Lower leg skin (tissue), 3 donors: ENCODE results near the gene PNMA6E.

Source experiments
- POLR2A ChIP-seq, 2 donors: fragments of 450-650 bp; IDR thresholded peaks; one replicate each; pipeline ENCODE4 v1.6.1; 2016 to 2017; ENCODE audit warnings: antibody characterized with exemption in 2 of 2, mild to moderate bottlenecking in 1 of 2, moderate library complexity in 1 of 2
- TF ChIP-seq, protein P1 (sequence below), 3 donors: fragments of 450-650 bp; IDR thresholded peaks; one replicate each; pipeline ENCODE4 v1.5.1; 2016; ENCODE audit warnings: antibody characterized with exemption in 3 of 3, mild to moderate bottlenecking in 3 of 3, moderate library complexity in 2 of 3

DNA sequence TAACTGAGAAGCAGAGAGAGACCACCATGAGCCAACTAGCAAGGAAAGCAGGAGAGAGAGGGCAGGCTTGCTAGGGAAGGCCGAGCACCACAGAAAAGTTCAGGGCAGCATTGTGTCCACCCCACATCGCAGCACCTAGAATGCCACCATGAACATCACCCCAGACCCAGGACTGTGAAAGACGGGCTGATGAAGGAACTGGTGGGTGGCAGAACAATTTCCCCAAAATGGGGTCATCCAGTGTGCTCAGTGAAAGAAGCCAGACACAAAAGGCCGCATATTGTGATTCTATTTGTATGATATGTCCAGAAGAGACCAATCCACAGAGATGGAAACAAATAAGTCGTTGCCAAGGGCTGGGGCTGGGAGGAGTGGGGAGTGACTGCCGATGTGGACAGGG, 16.8 kb downstream of the PNMA6E start:
- TF ChIP-seq, protein P1, sequence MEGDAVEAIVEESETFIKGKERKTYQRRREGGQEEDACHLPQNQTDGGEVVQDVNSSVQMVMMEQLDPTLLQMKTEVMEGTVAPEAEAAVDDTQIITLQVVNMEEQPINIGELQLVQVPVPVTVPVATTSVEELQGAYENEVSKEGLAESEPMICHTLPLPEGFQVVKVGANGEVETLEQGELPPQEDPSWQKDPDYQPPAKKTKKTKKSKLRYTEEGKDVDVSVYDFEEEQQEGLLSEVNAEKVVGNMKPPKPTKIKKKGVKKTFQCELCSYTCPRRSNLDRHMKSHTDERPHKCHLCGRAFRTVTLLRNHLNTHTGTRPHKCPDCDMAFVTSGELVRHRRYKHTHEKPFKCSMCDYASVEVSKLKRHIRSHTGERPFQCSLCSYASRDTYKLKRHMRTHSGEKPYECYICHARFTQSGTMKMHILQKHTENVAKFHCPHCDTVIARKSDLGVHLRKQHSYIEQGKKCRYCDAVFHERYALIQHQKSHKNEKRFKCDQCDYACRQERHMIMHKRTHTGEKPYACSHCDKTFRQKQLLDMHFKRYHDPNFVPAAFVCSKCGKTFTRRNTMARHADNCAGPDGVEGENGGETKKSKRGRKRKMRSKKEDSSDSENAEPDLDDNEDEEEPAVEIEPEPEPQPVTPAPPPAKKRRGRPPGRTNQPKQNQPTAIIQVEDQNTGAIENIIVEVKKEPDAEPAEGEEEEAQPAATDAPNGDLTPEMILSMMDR (IDR thresholded peaks at IDR 0.05): no peak
- no peak for TF ChIP-seq POLR2A (IDR thresholded peaks at IDR 0.05)
